DND-41 (cell line): ENCODE results near the gene SPACA6.

ENCODE experiments used
- CTCF ChIP-seq: IDR thresholded peaks from 2 replicates; pipeline ENCODE4 v1.5.1; 2012; ENCODE audit warnings: borderline replicate concordance, low read length, moderate library complexity, mild to moderate bottlenecking; ENCODE audit not compliant: poor library complexity, severe bottlenecking; ENCODE audit errors: extremely low read depth
- EZH2 ChIP-seq: IDR thresholded peaks from 3 replicates; pipeline ENCODE4 v1.6.1; 2012; ENCODE audit warnings: borderline replicate concordance, low read depth, mild to moderate bottlenecking, moderate library complexity, low read length, inconsistent platforms; ENCODE audit not compliant: severe bottlenecking

GRCh38 chr19:51709575-51709974 lies 16.4 kb downstream of the SPACA6 start:
- TF ChIP-seq CTCF (no peak), EZH2 (no peak)
